Gastroesophageal sphincter (tissue), 4 donors: Measurements from ENCODE around the gene APOD. TPM values are rescaled to one million over a fixed set of nuclear protein-coding genes. Genes with fewer than 3 reads are reported as not detected.

Experiments used
- ATAC-seq: fragments of 150-250 bp; one replicate; pipeline ENCODE4 v1.9.1; 2016; ENCODE audit warnings: mild to moderate bottlenecking, moderate library complexity
- H3K27ac ChIP-seq, 4 donors: fragments of 200-600 bp; sonication (generic) in 3 of 4; 1 replicate in 3 of 4; 2 replicates in 1 of 4; pipeline ENCODE4 v1.5.1; 2016 to 2019
- H3K27me3 ChIP-seq: fragments of 200-600 bp; sonication (generic); one replicate; pipeline ENCODE4 v1.5.1; 2019
- H3K36me3 ChIP-seq, 2 donors: fragments of 200-600 bp; sonication (generic); one replicate each; pipeline ENCODE4 v1.5.1; 2019; ENCODE audit warnings: control low read depth in 1 of 2
- H3K4me1 ChIP-seq, 3 donors: fragments of 200-600 bp; sonication (generic); 1 replicate in 2 of 3; 2 replicates in 1 of 3; pipeline ENCODE4 v1.5.1; 2016 to 2019; ENCODE audit warnings: control low read depth in 2 of 3
- H3K4me3 ChIP-seq, 2 donors: fragments of 200-600 bp; sonication (generic); one replicate each; pipeline ENCODE4 v1.5.1; 2019; ENCODE audit warnings: mild to moderate bottlenecking in 1 of 2, moderate library complexity in 1 of 2
- H3K9me3 ChIP-seq, 3 donors: fragments of 200-600 bp; sonication (generic); one replicate each; pipeline ENCODE4 v1.5.1; 2017 to 2019; ENCODE audit warnings: control low read depth in 2 of 3
- CTCF ChIP-seq, 4 experiments: fragments of 200-600 bp in 2 of 4; fragments of 450-650 bp in 2 of 4; sonication (generic) in 1 of 4; IDR thresholded peaks; one replicate each; pipeline ENCODE4 v1.5.1; 2017 to 2019; ENCODE audit warnings: antibody characterized with exemption in 4 of 4, mild to moderate bottlenecking in 2 of 4, moderate library complexity in 2 of 4
- EP300 ChIP-seq: sonication (generic); formaldehyde crosslinking; IDR thresholded peaks from one replicate; pipeline ENCODE4 v1.6.1; 2017; ENCODE audit warnings: antibody characterized with exemption, mild to moderate bottlenecking
- POLR2A ChIP-seq, 2 donors: fragments of 450-650 bp; IDR thresholded peaks; one replicate each; pipeline ENCODE4 v1.6.1; 2017; ENCODE audit warnings: antibody characterized with exemption in 2 of 2, mild to moderate bottlenecking in 2 of 2, moderate library complexity in 1 of 2
- POLR2AphosphoS5 ChIP-seq: sonication (generic); formaldehyde crosslinking; IDR thresholded peaks from one replicate; pipeline ENCODE4 v1.6.1; 2017; ENCODE audit warnings: antibody characterized with exemption
- WGBS, 2 donors: methylation state at CpG; one replicate each; pipeline ENCODE4 v1.1.5; 2018; ENCODE audit warnings: low coverage in 1 of 2; 5-methylcytosine and 5-hydroxymethylcytosine counted together
- total RNA-seq, 4 donors: library from RNA; depleted of rRNA; stranded (reverse); fragments of >200 nt; gene quantifications; one replicate each; pipeline ENCODE4 v1.1.0, GENCODE V29; 2016

APOD gene
- total RNA-seq, 4 donors from 2014 or later, result 123 to 541 (median 380) TPM

- no peak overlapping the region for H3K4me3 ChIP-seq
- no peak for ATAC-seq
- H3K36me3 ChIP-seq, result no peaks in the 10 kb centered on the region
- TF ChIP-seq POLR2A (IDR thresholded peaks at IDR 0.05) (no peak), EP300 (no peak), CTCF (IDR thresholded peaks at IDR 0.05) (no peak), POLR2AphosphoS5 (no peak)
- H3K9me3 ChIP-seq, result no peaks in the 10 kb centered on the region
- no peak overlapping the region for H3K27ac ChIP-seq
- peaks cover 0 to 17% (median 0%) of the 10 kb centered on the region in 3 donors for H3K4me1 ChIP-seq
- H3K27me3 ChIP-seq, result no peaks in the 10 kb centered on the region
- 69 to 75% methylated on average over 5 to 6 of the region's 7 CpGs for WGBS, 2 donors
These were observed 32.3 kb downstream of the APOD start for GRCh38 chr3:195551381-195551978.

- no peak for ATAC-seq
- Histone ChIP-seq H3K27me3 (no peaks in the 10 kb centered on the region), H3K27ac (no peak overlapping the region), H3K4me3 (no peak overlapping the region), H3K36me3 (no peaks in the 10 kb centered on the region), H3K9me3 (no peaks in the 10 kb centered on the region), H3K4me1 (peaks cover 0 to 24% (median 3%) of the 10 kb centered on the region in 3 donors)
- WGBS, 2 donors, result 54 to 60% methylated on average over 3 to 4 of the region's 4 CpGs
- no peak for TF ChIP-seq POLR2AphosphoS5
- no peak for TF ChIP-seq POLR2A (IDR thresholded peaks at IDR 0.05)
- TF ChIP-seq CTCF (IDR thresholded peaks at IDR 0.05), result no peak
These were observed 33.0 kb downstream of the APOD start for GRCh38 chr3:195550723-195551122.

GRCh38 chr3:195549931-195550519, 33.7 kb downstream of the APOD start:
- 79 to 81% methylated on average over 6 to 7 of the region's 9 CpGs for WGBS, 2 donors
- Histone ChIP-seq H3K4me1 (peaks cover 0 to 29% (median 3%) of the 10 kb centered on the region in 3 donors), H3K9me3 (no peaks in the 10 kb centered on the region), H3K4me3 (no peak overlapping the region), H3K27ac (no peak overlapping the region), H3K36me3 (no peaks in the 10 kb centered on the region), H3K27me3 (no peaks in the 10 kb centered on the region)
- TF ChIP-seq POLR2AphosphoS5, result no peak
- TF ChIP-seq CTCF (IDR thresholded peaks at IDR 0.05), result no peak
- no peak for TF ChIP-seq EP300
- TF ChIP-seq POLR2A (IDR thresholded peaks at IDR 0.05), result no peak
- ATAC-seq, result no peak

- no peaks in the 10 kb centered on the region for H3K36me3 ChIP-seq
- H3K4me3 ChIP-seq, result no peak overlapping the region
- TF ChIP-seq EP300 (no peak), CTCF (IDR thresholded peaks at IDR 0.05) (no peak), POLR2AphosphoS5 (no peak), POLR2A (IDR thresholded peaks at IDR 0.05) (no peak)
- WGBS, 2 donors, result 64 to 92% methylated on average over 2 of the region's 2 CpGs
- no peak for ATAC-seq
- H3K4me1 ChIP-seq, result peaks cover 0 to 39% (median 4%) of the 10 kb centered on the region in 3 donors
- H3K27me3 ChIP-seq, result no peaks in the 10 kb centered on the region
- no peak overlapping the region for H3K27ac ChIP-seq
- no peaks in the 10 kb centered on the region for H3K9me3 ChIP-seq
These were observed 34.8 kb downstream of the APOD start for GRCh38 chr3:195548987-195549386.

- no peak overlapping the region for H3K4me3 ChIP-seq
- no peak overlapping the region for H3K27ac ChIP-seq
- peaks cover 0 to 44% (median 9%) of the 10 kb centered on the region in 3 donors for H3K4me1 ChIP-seq
- ATAC-seq, result no peak
- TF ChIP-seq POLR2AphosphoS5, result no peak
- no peak for TF ChIP-seq POLR2A (IDR thresholded peaks at IDR 0.05)
- no peak for TF ChIP-seq CTCF (IDR thresholded peaks at IDR 0.05)
- TF ChIP-seq EP300, result no peak
- H3K27me3 ChIP-seq, result no peaks in the 10 kb centered on the region
- no peaks in the 10 kb centered on the region for H3K9me3 ChIP-seq
- H3K36me3 ChIP-seq, result no peaks in the 10 kb centered on the region
These were observed 35.2 kb downstream of the APOD start for GRCh38 chr3:195548501-195548900.
